ENCODE measurements around the gene C17orf100. TPM values are rescaled to one million over a fixed set of nuclear protein-coding genes. Genes with fewer than 3 reads are reported as not detected.

C17orf100 gene
- total and polyA plus RNA-seq, 2 of the 13 experiments (the other 11 are each of a cell fraction or from before 2014, with no cell fraction given) = 3.6 to 8.7 TPM

- TF ChIP-seq NFAT5 (CRISPR knock-in tag; IDR thresholded peaks at IDR 0.05) = 0 out of 2 replicates have a peak, but pooled peaks have one; percentile 32
- TF ChIP-seq SOX13 (IDR thresholded peaks at IDR 0.05) = no peak
- peak in 1 of 2 experiments; percentile 4; a peak in 1 of 4 replicates for TF ChIP-seq SOX13 (CRISPR knock-in tag; conservative IDR thresholded peaks at IDR 0.05 in 1 of 2, IDR thresholded peaks at IDR 0.05 in 1 of 2)
- 0 out of 2 replicates have a peak, but pooled peaks have one; percentile 39 for TF ChIP-seq MIER2 (CRISPR knock-in tag; IDR thresholded peaks at IDR 0.05)
- peak; percentile 56 to 74 for TF ChIP-seq HMGXB4 (CRISPR knock-in tag; IDR thresholded peaks at IDR 0.05; ENCODE audit: borderline replicate concordance in 1 of 2, low read depth in 1 of 2)
- TF ChIP-seq ZNF441 (CRISPR knock-in tag; IDR thresholded peaks at IDR 0.05; ENCODE audit: borderline replicate concordance) = 0 out of 2 replicates have a peak, but pooled peaks have one; percentile 33
- TF ChIP-seq ELF4 (CRISPR knock-in tag; IDR thresholded peaks at IDR 0.05; ENCODE audit: borderline replicate concordance) = peak; percentile 96
- peak; percentile 76; the same call in 1 of the 2 replicates for TF ChIP-seq POGK (CRISPR knock-in tag; conservative IDR thresholded peaks at IDR 0.05)
- peak; percentile 92 for TF ChIP-seq PHF8 (CRISPR knock-in tag; IDR thresholded peaks at IDR 0.05)
- TF ChIP-seq THAP7 (CRISPR knock-in tag; IDR thresholded peaks at IDR 0.05) = no peak; the same call in 1 of the 2 replicates
- no peak for TF ChIP-seq MLLT10 (CRISPR knock-in tag; IDR thresholded peaks at IDR 0.05)
- peak; percentile 94 for TF ChIP-seq HNRNPLL (IDR thresholded peaks at IDR 0.05; ENCODE audit: low read depth, low read length, poor library complexity, severe bottlenecking)
- peak; percentile 83 for TF ChIP-seq ZSCAN21 (CRISPR knock-in tag; IDR thresholded peaks at IDR 0.05; ENCODE audit: borderline replicate concordance)
- TF ChIP-seq ZFP36L2 (CRISPR knock-in tag; IDR thresholded peaks at IDR 0.05) = 0 out of 2 replicates have a peak, but pooled peaks have one; percentile 1
- no peak for TF ChIP-seq PLSCR1 (CRISPR knock-in tag; IDR thresholded peaks at IDR 0.05; ENCODE audit: borderline replicate concordance)
- TF ChIP-seq FIP1L1 (IDR thresholded peaks at IDR 0.05; ENCODE audit: borderline replicate concordance, insufficient read depth, low read depth, low read length) = no peak
- TF ChIP-seq ZNF282 (IDR thresholded peaks at IDR 0.05; ENCODE audit: partially characterized antibody) = no peak
Observed at GRCh38 chr17:6640536-6641246, 10.9 kb upstream of the C17orf100 start, which contains the start of the genes KIAA0753 and TXNDC17 (continued).
